Stimulated activated CD4-positive, alpha-beta T cell treated with anti-CD3 and anti-CD28 coated beads, Interleukin-15, amount 100 ng/mL, for 24 hours (primary cell): Measurements from ENCODE around the gene GPS2.
"Not testable (repeated sequence)": the region's sequence is repeated elsewhere in the genome, so short reads cannot be mapped to it uniquely, and the experiment has no call there.

Source experiments
- DNase-seq: peaks from one replicate; pipeline ENCODE4 v3.0.0-alpha.2; 2020

GPS2 gene, protein sequence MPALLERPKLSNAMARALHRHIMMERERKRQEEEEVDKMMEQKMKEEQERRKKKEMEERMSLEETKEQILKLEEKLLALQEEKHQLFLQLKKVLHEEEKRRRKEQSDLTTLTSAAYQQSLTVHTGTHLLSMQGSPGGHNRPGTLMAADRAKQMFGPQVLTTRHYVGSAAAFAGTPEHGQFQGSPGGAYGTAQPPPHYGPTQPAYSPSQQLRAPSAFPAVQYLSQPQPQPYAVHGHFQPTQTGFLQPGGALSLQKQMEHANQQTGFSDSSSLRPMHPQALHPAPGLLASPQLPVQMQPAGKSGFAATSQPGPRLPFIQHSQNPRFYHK

DNA sequence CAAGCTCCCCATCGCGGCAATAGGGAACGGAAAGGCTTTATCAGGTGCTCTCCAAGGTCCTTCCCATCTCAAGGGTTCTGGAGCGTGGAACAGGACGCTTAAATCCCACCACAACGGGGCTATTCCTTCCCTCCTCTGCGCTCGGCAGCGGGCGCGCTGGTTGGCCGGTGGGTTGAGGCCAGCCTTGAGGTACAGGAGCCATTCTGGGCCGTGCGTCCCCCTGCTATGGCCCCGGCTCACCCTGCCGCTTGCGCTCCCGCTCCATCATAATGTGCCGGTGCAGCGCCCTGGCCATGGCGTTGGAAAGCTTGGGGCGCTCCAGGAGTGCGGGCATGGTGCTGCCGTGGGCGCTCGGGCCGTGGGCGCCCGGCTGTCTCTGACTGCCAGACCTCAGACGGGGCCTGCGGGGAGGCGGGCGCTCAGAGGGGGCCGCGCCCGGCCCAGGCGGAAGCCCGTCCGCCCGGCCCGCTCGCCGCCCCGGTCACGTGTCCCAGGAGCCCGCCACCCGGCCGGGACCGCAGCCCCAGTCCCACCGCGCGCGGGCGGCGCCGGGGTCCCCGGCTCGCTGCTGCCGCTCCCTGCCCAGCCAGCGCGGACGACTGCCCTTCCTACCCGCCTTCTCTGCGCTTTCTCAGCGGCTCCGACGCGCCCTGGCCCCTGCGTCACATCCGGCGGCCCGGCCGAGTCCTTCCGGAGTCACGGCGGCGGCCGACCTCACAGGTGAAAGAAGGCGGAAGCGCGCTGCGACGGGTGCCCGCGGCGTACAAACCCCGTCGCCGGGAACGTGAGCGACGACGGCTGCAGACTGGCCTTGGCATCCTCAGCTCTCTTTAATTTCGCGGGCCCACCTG is at the start of gene GPS2:
Gene GPS2, minus strand, starts transcription at position 642 of the 851 bp plus-strand sequence. Its CDS starts 308 bp downstream, at position 334.
- peak; percentile 96 for DNase-seq

DNA sequence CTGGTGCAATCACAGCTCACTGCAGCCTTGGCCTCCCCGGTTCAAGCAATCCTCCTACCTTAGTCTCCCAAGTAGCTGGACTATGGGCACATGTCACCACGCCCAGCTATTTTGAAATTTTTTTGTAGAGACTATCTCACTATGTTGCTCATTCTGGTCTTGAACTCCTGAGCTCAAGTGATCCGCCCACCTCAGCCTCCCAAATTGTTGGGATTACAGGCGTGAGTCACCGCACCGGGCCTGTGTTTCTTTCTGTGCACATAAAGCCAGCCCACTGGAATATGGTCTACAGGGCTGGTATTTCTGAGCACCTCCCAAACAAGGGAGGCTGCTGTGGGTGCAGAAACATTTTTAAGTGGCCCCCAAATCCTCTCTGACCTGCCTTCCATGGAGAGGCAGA is 48.2 kb upstream of the GPS2 start:
- DNase-seq: no peak

DNA sequence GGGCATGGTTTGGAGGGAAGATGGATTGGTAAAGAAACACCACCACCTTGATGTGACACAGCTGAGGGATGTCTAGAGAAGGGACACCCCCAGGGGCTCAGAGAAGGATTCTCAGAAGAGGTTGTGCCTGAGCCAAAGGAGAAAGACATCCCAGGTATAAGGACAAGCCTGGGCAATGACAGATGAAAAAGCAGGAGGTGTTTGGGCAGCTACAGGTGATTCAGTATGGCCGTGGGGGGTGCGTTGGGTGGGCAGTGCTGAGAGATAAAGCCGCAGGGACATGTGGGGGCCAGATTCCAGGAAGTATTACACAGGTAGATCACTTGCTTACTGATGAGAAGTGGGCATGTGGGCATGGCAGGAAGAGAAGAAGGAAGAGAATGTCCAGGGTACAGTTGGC is 46.7 kb upstream of the GPS2 start:
- no peak for DNase-seq

DNA sequence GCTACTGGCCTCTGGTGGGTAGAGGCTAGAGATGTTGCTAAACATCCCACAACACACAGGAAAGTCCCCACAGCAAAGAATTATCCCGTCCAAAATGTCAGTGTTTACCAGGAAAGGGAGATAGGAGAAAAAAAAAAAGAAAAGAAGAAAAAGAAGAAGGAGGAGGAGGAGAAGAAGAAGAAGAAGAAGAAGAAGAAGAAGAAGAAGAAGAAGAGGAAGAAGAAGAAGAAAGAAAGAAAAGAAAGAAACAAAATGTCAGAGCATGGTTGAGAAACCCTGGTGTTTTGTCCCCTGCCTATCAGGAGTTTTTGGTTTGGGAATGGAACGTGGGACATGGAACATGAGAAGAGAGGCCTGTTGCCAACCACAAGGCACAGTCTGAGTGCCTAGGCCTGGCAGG is 42.2 kb upstream of the GPS2 start:
- DNase-seq: no peak

DNA sequence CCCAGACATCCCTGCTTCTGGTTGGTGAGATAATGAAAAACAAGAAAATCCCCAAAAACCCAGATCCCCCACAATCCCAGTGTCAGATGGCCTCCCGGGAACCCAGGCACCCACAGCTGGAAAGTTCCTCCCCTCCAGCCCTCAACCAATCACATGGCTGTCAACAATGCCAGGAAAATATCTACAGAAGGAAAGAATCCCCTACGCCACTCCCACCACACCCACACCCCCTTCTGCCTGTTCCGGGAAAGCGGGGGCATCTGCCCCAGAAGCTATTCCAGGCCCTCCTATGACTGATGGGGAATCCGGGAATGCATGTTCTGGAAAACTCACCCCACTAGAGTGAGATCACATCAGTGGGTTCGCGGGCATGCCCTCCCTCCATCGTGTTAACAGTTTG is 41.6 kb upstream of the GPS2 start:
- no peak for DNase-seq

DNA sequence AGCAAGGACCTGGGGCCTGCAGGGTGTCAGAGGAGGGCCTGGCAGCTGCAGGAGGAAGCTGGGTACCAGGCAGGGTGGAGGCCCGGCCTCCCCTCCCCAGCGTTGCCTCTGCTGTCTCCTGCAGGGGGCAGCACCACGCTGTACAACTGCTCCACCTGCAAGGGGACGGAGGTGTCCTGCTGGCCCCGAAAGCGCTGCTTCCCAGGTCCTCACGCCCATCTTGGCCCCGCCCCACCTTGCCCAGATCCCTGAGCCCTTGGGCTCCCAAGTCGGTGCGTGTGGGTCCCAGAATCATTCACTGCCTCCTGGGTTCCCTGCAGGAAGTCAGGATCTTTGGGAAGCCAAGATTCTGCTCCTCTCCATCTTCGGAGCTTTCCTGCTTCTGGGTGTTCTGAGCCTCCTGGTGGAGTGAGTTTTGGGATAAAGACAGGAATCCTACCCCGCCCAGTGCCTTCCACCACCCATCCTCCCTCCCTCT is 41.0 kb upstream of the GPS2 start:
- DNase-seq: peak; percentile 90

DNA sequence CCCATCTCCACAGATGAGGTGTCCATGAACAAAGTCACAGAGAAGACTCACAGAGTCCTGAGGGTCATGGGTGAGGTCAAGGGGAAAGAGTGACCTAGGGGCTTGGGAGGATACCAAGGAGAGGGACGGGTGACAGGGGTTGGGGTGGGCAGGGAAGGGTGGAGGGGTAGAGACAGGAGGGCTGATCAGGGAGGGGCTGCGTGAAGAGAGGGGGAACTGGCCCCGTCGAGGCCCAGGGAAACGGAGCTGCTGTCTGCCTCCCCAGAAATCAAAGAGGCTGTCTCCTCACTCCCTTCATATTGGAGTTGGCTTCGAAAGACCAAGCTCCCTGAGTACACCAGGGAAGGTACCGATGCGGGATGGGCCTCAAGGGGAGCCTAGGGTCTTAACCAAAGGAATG is 40.4 kb upstream of the GPS2 start:
- no peak for DNase-seq

DNA sequence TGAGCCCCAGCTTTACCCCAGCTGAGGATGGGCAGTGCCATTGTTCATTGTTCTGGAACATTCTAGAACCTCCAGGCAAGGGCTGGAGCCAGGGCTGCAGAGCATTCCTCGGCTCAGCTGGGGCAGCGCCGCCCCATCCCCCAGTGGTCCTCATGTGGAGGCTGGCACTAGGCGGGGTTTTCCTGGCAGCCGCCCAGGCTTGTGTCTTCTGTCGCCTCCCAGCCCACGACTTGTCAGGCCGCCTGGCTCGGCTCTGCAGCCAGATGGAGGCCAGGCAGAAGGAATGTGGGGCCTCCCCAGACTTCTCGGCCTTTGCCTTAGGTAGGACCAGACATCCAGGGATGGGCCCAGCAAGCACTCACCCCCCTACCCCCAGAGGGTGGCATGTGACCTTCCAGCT is 39.9 kb upstream of the GPS2 start, which contains the start of gene TMEM95:
Gene TMEM95, plus strand, starts transcription at position 104 of the 400 bp plus-strand sequence. Its CDS starts 49 bp downstream, at position 153.
- no peak for DNase-seq

DNA sequence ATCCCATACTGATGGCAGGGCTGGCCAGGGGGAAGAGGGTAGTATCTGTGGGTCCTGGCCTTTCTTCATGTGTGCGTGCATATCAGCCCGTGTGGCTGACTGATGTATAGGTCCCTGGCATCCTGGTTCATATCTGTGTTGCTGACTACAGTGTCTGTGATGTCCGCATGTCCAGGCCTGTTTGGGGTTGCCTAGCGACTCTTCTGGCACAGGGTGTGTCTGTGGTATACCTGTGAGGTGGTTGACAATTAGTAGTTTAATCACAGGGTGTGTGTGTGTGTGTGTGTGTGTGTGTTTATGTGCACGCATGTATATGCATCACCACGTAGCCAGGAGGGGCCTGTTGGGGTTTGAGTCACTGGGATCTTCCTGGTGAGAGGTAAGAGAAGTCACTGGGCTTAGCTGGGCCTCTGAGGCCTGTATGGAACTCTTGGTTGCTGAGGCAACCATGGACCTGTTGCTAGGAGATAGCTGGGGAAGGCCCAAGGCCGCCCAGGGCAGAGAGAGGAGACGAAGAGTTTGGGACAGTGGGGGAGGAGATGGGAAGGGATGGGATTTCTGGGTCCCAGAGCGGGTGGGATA is 39.2 kb upstream of the GPS2 start:
- peak; percentile 41 for DNase-seq

DNA sequence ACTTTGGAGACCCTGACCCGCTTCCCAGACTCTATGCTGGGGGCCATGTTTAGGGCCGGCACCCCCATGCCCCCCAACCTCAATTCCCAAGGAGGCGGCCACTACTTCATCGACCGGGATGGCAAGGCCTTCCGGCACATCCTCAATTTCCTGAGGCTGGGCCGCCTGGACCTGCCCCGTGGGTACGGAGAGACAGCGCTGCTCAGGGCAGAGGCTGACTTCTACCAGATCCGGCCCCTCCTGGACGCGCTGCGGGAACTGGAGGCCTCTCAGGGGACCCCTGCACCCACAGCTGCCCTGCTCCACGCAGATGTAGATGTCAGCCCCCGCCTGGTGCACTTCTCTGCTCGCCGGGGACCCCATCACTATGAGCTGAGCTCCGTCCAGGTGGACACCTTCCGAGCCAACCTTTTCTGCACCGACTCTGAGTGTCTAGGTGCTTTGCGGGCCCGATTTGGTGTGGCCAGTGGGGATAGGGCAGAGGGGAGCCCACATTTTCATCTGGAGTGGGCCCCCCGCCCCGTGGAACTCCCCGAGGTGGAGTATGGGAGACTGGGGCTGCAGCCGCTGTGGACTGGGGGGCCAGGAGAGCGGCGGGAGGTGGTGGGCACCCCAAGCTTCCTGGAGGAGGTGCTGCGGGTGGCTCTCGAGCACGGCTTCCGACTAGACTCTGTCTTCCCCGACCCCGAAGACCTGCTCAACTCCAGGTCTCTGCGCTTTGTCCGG is 37.9 kb upstream of the GPS2 start:
- DNase-seq: no peak

DNA sequence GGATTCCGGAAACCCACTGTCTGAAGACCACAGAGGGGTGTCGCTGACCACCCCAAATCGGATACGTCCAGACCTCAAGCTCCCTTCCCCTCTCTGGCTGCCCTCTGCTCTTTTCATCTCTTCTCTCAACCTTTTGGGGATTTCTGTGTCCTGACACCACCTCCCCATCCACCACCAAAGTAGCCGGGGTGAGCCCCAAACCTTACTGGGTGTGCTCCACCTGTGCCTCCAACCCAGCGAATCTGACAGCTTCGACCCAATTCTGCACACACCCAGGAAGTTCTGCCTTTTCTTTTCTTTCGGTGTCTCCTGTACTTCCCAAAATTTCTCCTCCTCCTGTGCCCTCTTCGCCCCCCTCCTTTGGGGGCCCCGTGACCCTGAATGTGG is 37.3 kb upstream of the GPS2 start:
- peak; percentile 35 for DNase-seq

DNA sequence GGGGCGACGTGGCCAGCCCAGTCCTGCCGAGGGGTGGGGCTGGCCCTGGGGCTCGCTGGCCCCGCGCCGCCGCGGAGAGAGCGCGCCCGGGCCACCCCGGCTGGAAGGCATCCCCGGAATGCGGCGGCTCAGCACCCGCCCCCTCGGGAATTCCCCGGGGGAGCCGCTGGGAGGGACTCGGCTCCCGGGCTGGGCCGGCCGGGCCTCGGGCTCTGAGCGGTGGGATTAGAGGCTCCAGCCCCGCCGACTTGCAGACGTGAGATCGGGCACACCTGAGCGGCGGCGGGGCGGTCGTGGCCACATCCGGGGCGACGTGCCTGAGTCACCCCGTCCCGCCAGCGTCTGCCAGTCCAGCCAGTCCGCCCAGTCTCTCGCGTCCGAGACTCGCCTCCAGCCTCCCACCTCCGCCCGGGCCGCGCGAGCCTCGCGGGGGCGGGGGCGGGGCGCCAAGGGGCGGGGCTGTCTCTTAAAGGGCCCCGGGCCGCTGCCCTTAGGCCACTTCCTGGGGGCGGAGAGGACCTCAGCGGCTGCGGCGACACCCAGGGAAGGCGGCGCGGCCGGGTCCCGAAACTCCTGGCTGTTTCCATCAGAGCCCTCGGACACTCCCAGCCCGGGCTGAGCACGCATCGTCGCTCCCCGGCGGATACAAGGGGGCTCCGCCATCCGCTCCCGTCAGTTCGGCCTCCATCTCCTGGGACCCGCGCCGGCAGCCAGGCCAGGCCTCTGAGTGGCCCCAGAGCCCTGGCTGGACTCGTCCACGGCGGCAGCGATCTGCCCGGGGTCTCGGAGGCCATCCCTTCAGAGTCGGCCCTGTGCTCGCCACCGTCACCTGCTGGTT is 36.7 kb upstream of the GPS2 start, which contains the start of gene KCTD11:
Gene KCTD11, plus strand, starts transcription at position 498 of the 838 bp plus-strand sequence.
- peak; percentile 88 for DNase-seq

DNA sequence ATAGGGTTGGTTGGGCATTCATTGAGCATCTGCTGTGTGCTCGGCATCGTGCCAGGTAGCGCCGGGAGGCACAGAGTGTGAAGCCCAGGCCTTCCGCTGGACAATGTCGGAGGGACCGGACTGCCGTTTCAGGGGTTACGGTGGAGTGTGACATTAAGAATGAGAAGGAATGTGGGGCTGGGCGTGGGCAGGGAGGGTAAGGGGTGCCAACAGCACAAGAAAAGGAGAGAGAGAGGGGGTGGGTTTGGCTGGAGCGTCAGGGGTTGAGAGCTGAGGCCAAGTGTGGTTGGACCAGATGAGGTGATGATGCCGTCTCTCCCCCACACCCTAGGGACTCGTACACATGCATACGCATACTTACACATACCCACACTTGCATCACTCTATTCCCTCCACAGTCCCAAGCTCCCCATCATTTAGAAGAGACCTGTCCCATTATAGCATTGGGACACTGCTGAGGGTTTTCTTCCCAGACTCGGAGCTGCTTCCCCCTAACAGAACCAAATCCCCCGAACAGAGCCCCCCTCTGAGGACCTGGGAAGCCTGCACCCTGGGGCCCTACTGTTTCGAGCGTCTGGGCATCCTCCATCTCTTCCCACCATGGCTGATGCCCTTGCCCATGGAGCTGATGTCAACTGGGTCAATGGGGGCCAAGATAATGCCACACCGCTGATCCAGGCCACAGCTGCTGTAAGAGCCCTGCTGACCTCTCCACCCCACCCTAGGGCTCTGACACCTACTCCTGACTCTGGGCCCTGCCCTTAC is 33.5 kb upstream of the GPS2 start:
- no peak for DNase-seq

DNA sequence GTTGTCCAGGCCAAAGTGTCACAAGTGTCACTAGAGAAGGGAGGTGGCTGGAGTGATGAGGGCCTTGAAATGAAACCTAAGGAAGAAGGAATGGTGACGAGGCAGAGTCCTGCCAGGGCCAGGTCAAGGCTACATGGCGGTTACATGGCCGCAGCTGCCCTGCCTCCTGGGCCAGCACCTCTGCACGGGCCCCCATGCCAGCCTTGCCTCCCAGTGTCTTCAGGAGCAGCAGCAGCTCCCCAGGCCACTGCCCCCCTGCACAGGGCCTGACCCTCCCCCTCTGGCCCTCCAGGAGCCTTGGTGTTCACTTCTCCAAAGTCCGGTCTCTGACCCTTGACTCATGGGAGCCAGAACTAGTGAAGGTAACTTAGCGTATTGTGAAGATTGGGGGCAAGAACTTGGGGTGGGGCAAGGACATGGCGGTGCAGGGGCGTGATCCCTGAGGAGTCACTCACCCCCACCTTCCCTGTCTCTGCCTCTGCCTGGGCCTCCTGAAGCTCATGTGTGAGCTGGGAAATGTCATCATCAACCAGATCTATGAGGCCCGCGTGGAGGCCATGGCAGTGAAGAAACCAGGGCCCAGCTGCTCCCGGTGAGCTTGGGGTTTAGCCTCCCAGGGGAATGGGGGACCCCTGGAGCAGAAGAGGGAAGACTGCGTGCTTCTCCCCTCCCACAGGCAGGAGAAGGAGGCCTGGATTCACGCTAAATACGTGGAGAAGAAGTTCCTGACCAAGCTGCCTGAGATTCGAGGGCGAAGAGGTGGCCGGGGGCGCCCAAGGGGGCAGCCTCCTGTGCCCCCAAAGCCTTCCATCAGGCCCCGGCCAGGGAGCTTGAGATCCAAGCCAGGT is 32.7 kb upstream of the GPS2 start:
- DNase-seq: no peak

DNA sequence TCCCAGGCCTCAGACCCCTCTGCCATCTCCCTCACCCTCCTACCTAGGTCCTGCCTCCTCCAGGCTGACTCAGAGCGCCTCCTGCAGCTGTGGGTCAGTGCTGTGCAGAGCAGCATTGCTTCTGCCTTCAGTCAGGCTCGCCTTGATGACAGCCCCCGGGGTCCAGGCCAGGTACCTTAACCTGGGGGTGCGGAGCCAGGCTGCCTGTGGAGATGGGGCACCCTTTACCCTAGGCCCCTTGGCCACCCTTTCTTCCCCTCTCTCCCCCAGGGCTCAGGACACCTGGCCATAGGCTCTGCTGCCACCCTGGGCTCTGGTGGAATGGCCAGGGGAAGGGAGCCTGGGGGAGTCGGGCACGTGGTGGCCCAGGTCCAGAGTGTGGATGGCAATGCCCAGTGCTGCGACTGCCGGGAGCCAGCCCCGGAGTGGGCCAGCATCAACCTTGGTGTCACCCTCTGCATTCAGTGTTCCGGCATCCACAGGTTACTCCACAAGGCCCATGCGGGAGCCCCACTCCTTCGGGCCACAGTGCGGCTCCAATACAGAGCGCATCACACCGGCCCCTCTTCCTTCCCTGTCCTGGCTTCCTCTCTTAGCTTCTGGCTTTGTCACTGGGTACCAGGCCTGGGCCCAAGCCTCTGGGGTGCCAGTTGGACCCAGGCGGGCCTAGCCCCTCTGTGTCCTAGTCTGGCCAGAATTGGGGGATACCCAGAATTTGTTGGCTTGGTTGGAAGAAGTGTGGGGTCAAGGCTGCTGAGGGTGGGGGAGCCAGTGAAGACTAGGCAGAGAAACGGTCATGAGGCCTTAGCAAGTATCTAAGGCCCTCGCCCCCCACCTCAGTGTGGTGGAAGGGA is 31.8 kb upstream of the GPS2 start:
- DNase-seq: no peak

DNA sequence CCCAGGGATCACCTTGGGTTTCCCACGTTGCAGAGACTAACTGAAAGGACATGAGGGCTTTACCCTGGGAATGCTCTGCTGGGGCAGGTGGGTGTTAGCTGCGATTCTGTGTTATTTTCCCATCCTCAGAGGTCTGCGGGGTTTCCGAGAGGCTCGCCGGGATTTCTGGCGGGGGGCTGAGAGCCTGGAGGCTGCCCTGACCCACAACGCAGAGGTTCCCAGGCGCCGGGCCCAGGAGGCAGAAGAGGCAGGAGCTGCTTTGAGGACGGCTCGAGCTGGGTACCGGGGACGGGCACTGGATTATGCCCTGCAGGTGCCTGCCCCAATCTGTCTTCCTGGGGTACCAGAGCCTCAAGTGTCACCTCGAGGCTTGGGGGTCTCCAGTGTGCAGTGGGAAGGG is 28.1 kb upstream of the GPS2 start:
- no peak for DNase-seq

DNA sequence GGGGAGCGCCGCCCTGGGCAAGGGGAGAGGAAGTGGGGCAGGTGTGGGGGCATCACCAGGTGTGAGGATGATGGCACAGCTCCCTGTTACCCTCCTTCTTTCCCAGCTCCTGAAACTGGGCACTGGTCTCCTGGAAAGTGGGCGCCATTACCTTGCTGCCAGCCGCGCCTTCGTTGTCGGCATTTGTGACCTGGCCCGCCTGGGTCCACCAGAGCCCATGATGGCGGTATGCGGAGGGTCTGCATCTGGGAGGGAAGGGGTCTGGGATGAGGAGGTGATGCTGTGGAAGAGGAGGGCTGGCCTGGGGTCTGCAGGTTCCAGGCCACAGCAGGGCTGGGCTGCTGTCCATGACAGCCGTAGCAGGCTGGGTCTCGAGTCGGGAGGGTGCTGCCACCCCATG is 26.7 kb upstream of the GPS2 start:
- DNase-seq: no peak

DNA sequence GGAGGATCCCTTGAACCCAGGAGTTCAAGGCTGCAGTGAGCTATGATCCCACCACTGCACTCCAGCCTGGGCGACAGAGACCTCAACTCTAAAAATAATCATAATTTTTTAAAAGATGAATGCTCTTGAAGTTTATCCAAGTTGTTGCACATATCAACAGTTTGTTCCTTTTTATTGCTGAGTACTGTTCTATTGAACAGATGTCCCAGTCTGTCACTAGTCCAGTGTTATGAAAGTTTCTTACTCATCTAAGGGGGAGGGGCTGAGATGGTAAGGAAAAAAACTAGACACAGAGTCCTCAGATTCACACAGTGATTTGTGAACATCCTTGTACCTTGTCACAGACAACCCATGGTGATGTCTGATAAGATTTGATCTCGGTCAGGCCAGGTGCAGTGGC is 25.0 kb upstream of the GPS2 start:
- no peak for DNase-seq

DNA sequence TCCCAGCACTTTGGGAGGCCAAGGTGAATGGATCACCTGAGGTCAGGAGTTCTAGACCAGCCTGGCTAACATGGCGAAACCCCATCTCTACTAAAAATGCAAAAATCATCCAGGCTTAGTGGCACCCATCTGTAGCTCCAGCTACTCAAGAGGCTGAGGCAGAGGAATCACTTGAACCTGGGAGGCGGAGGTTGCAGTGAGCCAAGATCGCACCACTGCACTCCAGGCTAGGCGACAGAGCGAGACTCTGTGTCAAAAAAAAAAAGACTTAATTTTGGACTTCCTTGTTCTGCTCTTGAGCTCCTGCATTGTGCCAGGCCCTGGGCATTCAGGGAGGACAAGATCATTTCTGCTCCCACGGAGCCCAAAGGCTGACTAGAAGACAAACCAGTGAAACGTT is 22.4 kb upstream of the GPS2 start:
- not testable (repeated sequence) for DNase-seq
